Measurements from ENCODE around the gene SERPIND1.

SERPIND1 gene

GRCh38 chr22:20793748-20794649 lies 20.1 kb downstream of the SERPIND1 start:
- no peak for DNase-seq

- DNase-seq: no peak
Observed at GRCh38 chr22:20794650-20795413, 20.9 kb downstream of the SERPIND1 start.

- no peak for DNase-seq
Observed at GRCh38 chr22:20796731-20797130, 22.8 kb downstream of the SERPIND1 start.

GRCh38 chr22:20798218-20798617 lies 24.3 kb downstream of the SERPIND1 start:
- no peak for DNase-seq

GRCh38 chr22:20798974-20799373 lies 25.1 kb downstream of the SERPIND1 start:
- no peak for DNase-seq

- no peak for DNase-seq
Observed at GRCh38 chr22:20799449-20799848, 25.5 kb downstream of the SERPIND1 start.

GRCh38 chr22:20802452-20802851 lies 28.5 kb downstream of the SERPIND1 start:
- no peak for DNase-seq

GRCh38 chr22:20802922-20803553 lies 29.1 kb downstream of the SERPIND1 start:
- DNase-seq: no peak

GRCh38 chr22:20803696-20804324 lies 29.9 kb downstream of the SERPIND1 start:
- DNase-seq: peak; percentile 59

- DNase-seq: no peak
Observed at GRCh38 chr22:20804650-20805049, 30.7 kb downstream of the SERPIND1 start.

- no peak for DNase-seq
Observed at GRCh38 chr22:20805972-20806471, 32.1 kb downstream of the SERPIND1 start.

GRCh38 chr22:20807315-20807752 lies 33.4 kb downstream of the SERPIND1 start:
- no peak for DNase-seq

GRCh38 chr22:20808844-20809243 lies 34.9 kb downstream of the SERPIND1 start:
- DNase-seq: no peak

GRCh38 chr22:20809538-20810185 lies 35.7 kb downstream of the SERPIND1 start:
- DNase-seq: no peak

- DNase-seq: no peak
Observed at GRCh38 chr22:20810645-20811044, 36.7 kb downstream of the SERPIND1 start.

GRCh38 chr22:20811171-20811570 lies 37.3 kb downstream of the SERPIND1 start:
- no peak for DNase-seq

- DNase-seq: no peak
Observed at GRCh38 chr22:20811971-20812660, 38.2 kb downstream of the SERPIND1 start.

- no peak for DNase-seq
Observed at GRCh38 chr22:20813056-20813455, 39.1 kb downstream of the SERPIND1 start.

GRCh38 chr22:20814221-20814808 lies 40.4 kb downstream of the SERPIND1 start:
- no peak for DNase-seq

- DNase-seq: no peak
Observed at GRCh38 chr22:20815477-20816050, 41.7 kb downstream of the SERPIND1 start.

- DNase-seq: no peak
Observed at GRCh38 chr22:20816559-20816958, 42.6 kb downstream of the SERPIND1 start.

Data from hematopoietic multipotent progenitor cell treated with erythropoietin and hydrocortisone succinate and interleukin-3 and kit ligand, for 8 days (in vitro differentiated cells).